K562 (cell line): Measurements from ENCODE around the gene TCIRG1. TPM values are rescaled to one million over a fixed set of nuclear protein-coding genes. Genes with fewer than 3 reads are reported as not detected.
A peak's percentile ranks its signal among the peaks of the same experiment; 100 is the strongest.

Experiments used
- CAMTA2 ChIP-seq: fragments of 250-450 bp; sonication (Bioruptor Pico); conservative IDR thresholded peaks from 2 replicates; pipeline ENCODE4 v1.5.1; 2022
- CBX1 ChIP-seq: sonication (generic); IDR thresholded peaks from 2 replicates; pipeline ENCODE4 v1.6.1; 2016; ENCODE audit warnings: antibody characterized with exemption, low read depth, mild to moderate bottlenecking
- CCAR2 ChIP-seq: fragments of 200-400 bp; formaldehyde crosslinking; IDR thresholded peaks from 2 replicates; pipeline ENCODE4 v1.6.1; 2017; ENCODE audit warnings: mild to moderate bottlenecking, low read depth, low read length
- GATA2 ChIP-seq: sonication (generic); formaldehyde crosslinking; IDR thresholded peaks from 2 replicates; pipeline ENCODE4 v1.4.0; 2020; ENCODE audit warnings: mild to moderate bottlenecking, missing genetic modification reagents
- NCOA2 ChIP-seq, 2 experiments: fragments of 450-650 bp; IDR thresholded peaks; 2 replicates each; pipeline ENCODE4 v1.6.1; 2018; ENCODE audit warnings: mild to moderate bottlenecking in 2 of 2, moderate library complexity in 1 of 2; ENCODE audit not compliant: partially characterized antibody in 2 of 2
- NR2C1 ChIP-seq, 2 experiments: fragments of 450-650 bp; IDR thresholded peaks; 2 replicates each; pipeline ENCODE4 v1.6.1; 2017; ENCODE audit warnings: mild to moderate bottlenecking in 2 of 2, antibody characterized with exemption in 1 of 2, inconsistent platforms in 1 of 2, missing compliant biosample characterization in 1 of 2, missing genetic modification characterization in 1 of 2
- SMARCA5 ChIP-seq: fragments of 450-650 bp; IDR thresholded peaks from 2 replicates; pipeline ENCODE4 v1.6.1; 2016
- ZNF589 ChIP-seq: fragments of 200-800 bp; sonication (Bioruptor generic); IDR thresholded peaks from 2 replicates; pipeline ENCODE4 v1.6.1; 2016; ENCODE audit warnings: low read depth, missing genetic modification characterization, missing compliant biosample characterization
- polyA plus RNA-seq, 8 experiments: library from polyadenylated mRNA; depleted of rRNA in 4 of 8; stranded (reverse) in 5 of 8; unstranded in 3 of 8; fragments of >200 nt; fragmentation: Nextera tagmentation in 2 of 8; fragmentation: Illumina TruSeq in 1 of 8; extraction: Ambion mirVana in 2 of 8; extraction: Trizol in 1 of 8; gene quantifications; 2 replicates each; pipeline versions ENCODE4 v1.2.1 to v1.2.3, GENCODE V29; 2011 to 2014; ENCODE audit warnings: inconsistent platforms in 1 of 8, missing spikeins in 1 of 8
- total RNA-seq, 7 experiments: library from RNA; depleted of rRNA in 6 of 7; stranded (reverse); fragments of >200 nt in 6 of 7; fragmentation: Illumina TruSeq in 2 of 7; extraction: Trizol in 2 of 7; gene quantifications; 2 replicates each; pipeline versions ENCODE4 v1.2.1 to v1.2.3, GENCODE V29; 2011 to 2021; ENCODE audit warnings: low replicate concordance in 1 of 7
- TF ChIP-seq, protein P1 (sequence below): sonication (generic); formaldehyde crosslinking; IDR thresholded peaks from 2 replicates; pipeline ENCODE4 v1.8.0; 2022; ENCODE audit warnings: missing genetic modification reagents, mild to moderate bottlenecking, borderline replicate concordance
- TF ChIP-seq, protein P2 (sequence below): fragments of 450-650 bp; IDR thresholded peaks from 2 replicates; pipeline ENCODE4 v1.7.1; 2018; ENCODE audit warnings: mild to moderate bottlenecking, low read depth; ENCODE audit not compliant: partially characterized antibody
- TF ChIP-seq, protein P3 (sequence below): sonication (generic); formaldehyde crosslinking; IDR thresholded peaks from 2 replicates; pipeline ENCODE4 v1.8.1; 2023; ENCODE audit warnings: mild to moderate bottlenecking, missing genetic modification reagents
- TF ChIP-seq, protein P4 (sequence below): fragments of 450-650 bp; IDR thresholded peaks from 2 replicates; pipeline ENCODE4 v1.6.1; 2017; ENCODE audit warnings: antibody characterized with exemption, mild to moderate bottlenecking
- TF ChIP-seq, protein P5 (sequence below): IDR thresholded peaks from 2 replicates; pipeline ENCODE4 v1.6.1; 2012; ENCODE audit warnings: low read depth, low read length, improper control_type of control experiment, borderline replicate concordance

TCIRG1 gene
- total and polyA plus RNA-seq, 9 of the 15 experiments (the other 6 are each of a cell fraction or from before 2014, with no cell fraction given), result 0.49 to 143 (median 24.4) TPM

DNA sequence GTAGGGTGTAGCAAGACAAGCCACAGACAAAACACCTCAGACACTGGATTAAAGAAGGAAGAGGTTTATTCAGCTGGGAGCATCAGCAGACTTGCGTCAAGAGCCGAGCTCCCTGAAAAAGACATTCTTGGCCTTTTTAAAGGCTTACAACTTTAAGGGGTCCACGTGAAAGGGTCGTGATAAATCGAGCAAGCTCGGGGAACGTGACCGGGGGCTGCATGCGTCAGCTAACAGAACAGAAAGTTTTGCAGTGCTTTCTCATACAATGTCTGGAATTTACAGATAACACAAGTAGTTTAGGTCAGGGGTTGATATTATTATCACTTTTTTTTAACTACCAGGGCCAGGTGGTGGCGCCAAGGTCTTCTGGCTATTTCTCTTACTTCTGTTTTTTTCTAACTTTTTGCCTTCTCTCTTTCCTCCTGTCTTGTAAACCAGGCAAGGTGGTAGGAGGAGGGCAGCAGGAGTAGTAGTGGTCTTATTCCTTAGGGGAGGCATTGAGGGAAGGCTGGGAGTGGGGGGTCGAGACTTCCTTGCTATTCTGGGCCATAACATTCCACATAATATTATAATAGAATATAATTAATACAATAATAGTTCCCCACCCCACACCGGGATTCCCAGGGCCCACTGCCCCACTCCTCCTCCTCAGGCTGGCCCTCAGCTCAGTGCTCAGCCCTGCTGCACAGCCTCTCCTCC lies 29.3 kb upstream of the TCIRG1 start (continued):
- TF ChIP-seq, protein P1, sequence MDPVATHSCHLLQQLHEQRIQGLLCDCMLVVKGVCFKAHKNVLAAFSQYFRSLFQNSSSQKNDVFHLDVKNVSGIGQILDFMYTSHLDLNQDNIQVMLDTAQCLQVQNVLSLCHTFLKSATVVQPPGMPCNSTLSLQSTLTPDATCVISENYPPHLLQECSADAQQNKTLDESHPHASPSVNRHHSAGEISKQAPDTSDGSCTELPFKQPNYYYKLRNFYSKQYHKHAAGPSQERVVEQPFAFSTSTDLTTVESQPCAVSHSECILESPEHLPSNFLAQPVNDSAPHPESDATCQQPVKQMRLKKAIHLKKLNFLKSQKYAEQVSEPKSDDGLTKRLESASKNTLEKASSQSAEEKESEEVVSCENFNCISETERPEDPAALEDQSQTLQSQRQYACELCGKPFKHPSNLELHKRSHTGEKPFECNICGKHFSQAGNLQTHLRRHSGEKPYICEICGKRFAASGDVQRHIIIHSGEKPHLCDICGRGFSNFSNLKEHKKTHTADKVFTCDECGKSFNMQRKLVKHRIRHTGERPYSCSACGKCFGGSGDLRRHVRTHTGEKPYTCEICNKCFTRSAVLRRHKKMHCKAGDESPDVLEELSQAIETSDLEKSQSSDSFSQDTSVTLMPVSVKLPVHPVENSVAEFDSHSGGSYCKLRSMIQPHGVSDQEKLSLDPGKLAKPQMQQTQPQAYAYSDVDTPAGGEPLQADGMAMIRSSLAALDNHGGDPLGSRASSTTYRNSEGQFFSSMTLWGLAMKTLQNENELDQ (CRISPR knock-in tag), result 0 out of 2 replicates have a peak, but pooled peaks have one; percentile 74
- TF ChIP-seq CBX1 (no peak), GATA2 (CRISPR knock-in tag) (peak; percentile 38; the same call in 1 of the 2 replicates), CCAR2 (no peak), NCOA2 (IDR thresholded peaks at IDR 0.05; ENCODE audit: partially characterized antibody in 2 of 2) (no peak), CAMTA2 (no peak), NR2C1 (IDR thresholded peaks at IDR 0.05) (peak; percentile 65; the same call in 1 of the 2 replicates), NR2C1 (tag; IDR thresholded peaks at IDR 0.05) (peak; percentile 71), SMARCA5 (no peak), ZNF589 (CRISPR knock-in tag) (peak; percentile 81)
- TF ChIP-seq, protein P2, sequence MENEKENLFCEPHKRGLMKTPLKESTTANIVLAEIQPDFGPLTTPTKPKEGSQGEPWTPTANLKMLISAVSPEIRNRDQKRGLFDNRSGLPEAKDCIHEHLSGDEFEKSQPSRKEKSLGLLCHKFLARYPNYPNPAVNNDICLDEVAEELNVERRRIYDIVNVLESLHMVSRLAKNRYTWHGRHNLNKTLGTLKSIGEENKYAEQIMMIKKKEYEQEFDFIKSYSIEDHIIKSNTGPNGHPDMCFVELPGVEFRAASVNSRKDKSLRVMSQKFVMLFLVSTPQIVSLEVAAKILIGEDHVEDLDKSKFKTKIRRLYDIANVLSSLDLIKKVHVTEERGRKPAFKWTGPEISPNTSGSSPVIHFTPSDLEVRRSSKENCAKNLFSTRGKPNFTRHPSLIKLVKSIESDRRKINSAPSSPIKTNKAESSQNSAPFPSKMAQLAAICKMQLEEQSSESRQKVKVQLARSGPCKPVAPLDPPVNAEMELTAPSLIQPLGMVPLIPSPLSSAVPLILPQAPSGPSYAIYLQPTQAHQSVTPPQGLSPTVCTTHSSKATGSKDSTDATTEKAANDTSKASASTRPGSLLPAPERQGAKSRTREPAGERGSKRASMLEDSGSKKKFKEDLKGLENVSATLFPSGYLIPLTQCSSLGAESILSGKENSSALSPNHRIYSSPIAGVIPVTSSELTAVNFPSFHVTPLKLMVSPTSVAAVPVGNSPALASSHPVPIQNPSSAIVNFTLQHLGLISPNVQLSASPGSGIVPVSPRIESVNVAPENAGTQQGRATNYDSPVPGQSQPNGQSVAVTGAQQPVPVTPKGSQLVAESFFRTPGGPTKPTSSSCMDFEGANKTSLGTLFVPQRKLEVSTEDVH, result no peak
- TF ChIP-seq, protein P3, sequence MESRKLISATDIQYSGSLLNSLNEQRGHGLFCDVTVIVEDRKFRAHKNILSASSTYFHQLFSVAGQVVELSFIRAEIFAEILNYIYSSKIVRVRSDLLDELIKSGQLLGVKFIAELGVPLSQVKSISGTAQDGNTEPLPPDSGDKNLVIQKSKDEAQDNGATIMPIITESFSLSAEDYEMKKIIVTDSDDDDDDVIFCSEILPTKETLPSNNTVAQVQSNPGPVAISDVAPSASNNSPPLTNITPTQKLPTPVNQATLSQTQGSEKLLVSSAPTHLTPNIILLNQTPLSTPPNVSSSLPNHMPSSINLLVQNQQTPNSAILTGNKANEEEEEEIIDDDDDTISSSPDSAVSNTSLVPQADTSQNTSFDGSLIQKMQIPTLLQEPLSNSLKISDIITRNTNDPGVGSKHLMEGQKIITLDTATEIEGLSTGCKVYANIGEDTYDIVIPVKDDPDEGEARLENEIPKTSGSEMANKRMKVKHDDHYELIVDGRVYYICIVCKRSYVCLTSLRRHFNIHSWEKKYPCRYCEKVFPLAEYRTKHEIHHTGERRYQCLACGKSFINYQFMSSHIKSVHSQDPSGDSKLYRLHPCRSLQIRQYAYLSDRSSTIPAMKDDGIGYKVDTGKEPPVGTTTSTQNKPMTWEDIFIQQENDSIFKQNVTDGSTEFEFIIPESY (CRISPR knock-in tag), result peak; percentile 51; the same call in 1 of the 2 replicates
- TF ChIP-seq, protein P4, sequence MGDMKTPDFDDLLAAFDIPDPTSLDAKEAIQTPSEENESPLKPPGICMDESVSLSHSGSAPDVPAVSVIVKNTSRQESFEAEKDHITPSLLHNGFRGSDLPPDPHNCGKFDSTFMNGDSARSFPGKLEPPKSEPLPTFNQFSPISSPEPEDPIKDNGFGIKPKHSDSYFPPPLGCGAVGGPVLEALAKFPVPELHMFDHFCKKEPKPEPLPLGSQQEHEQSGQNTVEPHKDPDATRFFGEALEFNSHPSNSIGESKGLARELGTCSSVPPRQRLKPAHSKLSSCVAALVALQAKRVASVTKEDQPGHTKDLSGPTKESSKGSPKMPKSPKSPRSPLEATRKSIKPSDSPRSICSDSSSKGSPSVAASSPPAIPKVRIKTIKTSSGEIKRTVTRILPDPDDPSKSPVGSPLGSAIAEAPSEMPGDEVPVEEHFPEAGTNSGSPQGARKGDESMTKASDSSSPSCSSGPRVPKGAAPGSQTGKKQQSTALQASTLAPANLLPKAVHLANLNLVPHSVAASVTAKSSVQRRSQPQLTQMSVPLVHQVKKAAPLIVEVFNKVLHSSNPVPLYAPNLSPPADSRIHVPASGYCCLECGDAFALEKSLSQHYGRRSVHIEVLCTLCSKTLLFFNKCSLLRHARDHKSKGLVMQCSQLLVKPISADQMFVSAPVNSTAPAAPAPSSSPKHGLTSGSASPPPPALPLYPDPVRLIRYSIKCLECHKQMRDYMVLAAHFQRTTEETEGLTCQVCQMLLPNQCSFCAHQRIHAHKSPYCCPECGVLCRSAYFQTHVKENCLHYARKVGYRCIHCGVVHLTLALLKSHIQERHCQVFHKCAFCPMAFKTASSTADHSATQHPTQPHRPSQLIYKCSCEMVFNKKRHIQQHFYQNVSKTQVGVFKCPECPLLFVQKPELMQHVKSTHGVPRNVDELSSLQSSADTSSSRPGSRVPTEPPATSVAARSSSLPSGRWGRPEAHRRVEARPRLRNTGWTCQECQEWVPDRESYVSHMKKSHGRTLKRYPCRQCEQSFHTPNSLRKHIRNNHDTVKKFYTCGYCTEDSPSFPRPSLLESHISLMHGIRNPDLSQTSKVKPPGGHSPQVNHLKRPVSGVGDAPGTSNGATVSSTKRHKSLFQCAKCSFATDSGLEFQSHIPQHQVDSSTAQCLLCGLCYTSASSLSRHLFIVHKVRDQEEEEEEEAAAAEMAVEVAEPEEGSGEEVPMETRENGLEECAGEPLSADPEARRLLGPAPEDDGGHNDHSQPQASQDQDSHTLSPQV, result no peak
- TF ChIP-seq, protein P5, sequence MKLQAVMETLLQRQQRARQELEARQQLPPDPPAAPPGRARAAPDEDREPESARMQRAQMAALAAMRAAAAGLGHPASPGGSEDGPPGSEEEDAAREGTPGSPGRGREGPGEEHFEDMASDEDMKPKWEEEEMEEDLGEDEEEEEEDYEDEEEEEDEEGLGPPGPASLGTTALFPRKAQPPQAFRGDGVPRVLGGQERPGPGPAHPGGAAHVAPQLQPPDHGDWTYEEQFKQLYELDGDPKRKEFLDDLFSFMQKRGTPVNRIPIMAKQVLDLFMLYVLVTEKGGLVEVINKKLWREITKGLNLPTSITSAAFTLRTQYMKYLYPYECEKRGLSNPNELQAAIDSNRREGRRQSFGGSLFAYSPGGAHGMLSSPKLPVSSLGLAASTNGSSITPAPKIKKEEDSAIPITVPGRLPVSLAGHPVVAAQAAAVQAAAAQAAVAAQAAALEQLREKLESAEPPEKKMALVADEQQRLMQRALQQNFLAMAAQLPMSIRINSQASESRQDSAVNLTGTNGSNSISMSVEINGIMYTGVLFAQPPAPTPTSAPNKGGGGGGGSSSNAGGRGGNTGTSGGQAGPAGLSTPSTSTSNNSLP, result peak; percentile 86
